LNCaP clone FGC (cell line): ENCODE measurements around the gene DYSF.

Source experiments
- DNase-seq: peaks from one replicate; pipeline ENCODE4 v3.0.0-alpha.2; 2011; ENCODE audit warnings: low read depth
- H3K4me3 ChIP-seq: 2 replicates; pipeline ENCODE4 v1.5.1; 2011; ENCODE audit warnings: mild to moderate bottlenecking, low read depth, low read length, control low read depth
- CTCF ChIP-seq: IDR thresholded peaks from 2 replicates; pipeline ENCODE4 v1.5.1; 2012; ENCODE audit warnings: mild to moderate bottlenecking; ENCODE audit not compliant: control insufficient read depth, insufficient read depth; ENCODE audit errors: extremely low read depth

Gene DYSF

GRCh38 chr2:71600555-71600954, 147.2 kb downstream of the DYSF start:
- H3K4me3 ChIP-seq: no peak overlapping the region
- DNase-seq: no peak
- no peak for TF ChIP-seq CTCF

- DNase-seq: no peak
- H3K4me3 ChIP-seq: no peak overlapping the region
- no peak for TF ChIP-seq CTCF
Observed at GRCh38 chr2:71601136-71602114, 148.1 kb downstream of the DYSF start.

GRCh38 chr2:71602115-71602495, 148.7 kb downstream of the DYSF start:
- TF ChIP-seq CTCF: no peak
- DNase-seq: no peak
- H3K4me3 ChIP-seq: no peak overlapping the region

GRCh38 chr2:71602581-71602980, 149.2 kb downstream of the DYSF start:
- TF ChIP-seq CTCF: no peak
- no peak for DNase-seq

GRCh38 chr2:71603311-71603811, 150.0 kb downstream of the DYSF start:
- H3K4me3 ChIP-seq: no peak overlapping the region
- DNase-seq: no peak
- TF ChIP-seq CTCF: no peak

More at GRCh38 chr2:71602581-71602980, 149.2 kb downstream of the DYSF start:
- no peak overlapping the region for H3K4me3 ChIP-seq

GRCh38 chr2:71603851-71604725, 150.7 kb downstream of the DYSF start:
- no peak for TF ChIP-seq CTCF

More at GRCh38 chr2:71603851-71604725, 150.7 kb downstream of the DYSF start:
- DNase-seq: no peak
- no peak overlapping the region for H3K4me3 ChIP-seq
